Measurements from ENCODE around the gene SCGB1D2.

The SCGB1D2 gene

GRCh38 chr11:62264004-62264403 lies 22.0 kb downstream of the SCGB1D2 start:
- DNase-seq, result no peak

GRCh38 chr11:62266558-62266957 lies 24.5 kb downstream of the SCGB1D2 start:
- no peak for DNase-seq

- DNase-seq, result no peak
These were observed 25.0 kb downstream of the SCGB1D2 start for GRCh38 chr11:62267050-62267449.

- no peak for DNase-seq
These were observed 25.5 kb downstream of the SCGB1D2 start for GRCh38 chr11:62267576-62267975.

GRCh38 chr11:62269654-62270278 lies 27.7 kb downstream of the SCGB1D2 start, which contains the start of gene SCGB2A2:
SCGB2A2 (plus strand) TSS chr11:62270158; CDS start chr11:62270217, 59 bp downstream.
- no peak for DNase-seq

GRCh38 chr11:62273284-62273683 lies 31.2 kb downstream of the SCGB1D2 start:
- DNase-seq, result no peak

GRCh38 chr11:62273789-62274275 lies 31.8 kb downstream of the SCGB1D2 start:
- DNase-seq, result no peak

GRCh38 chr11:62280452-62280851 lies 38.4 kb downstream of the SCGB1D2 start:
- no peak for DNase-seq

Measured in NCI-H1694 treated with DMSO at 0.1 percent for 48 hours (cell line).